ENCODE data around the gene SYNC.
"Not testable (repeated sequence)": the region's sequence is repeated elsewhere in the genome, so short reads cannot be mapped to it uniquely, and the experiment has no call there.

The SYNC gene

GRCh38 chr1:32650248-32650751 lies 52.3 kb downstream of the SYNC start, which contains the start of gene ZBTB8OS:
TSS of gene ZBTB8OS (minus strand) at chr1:32650550. CDS start at chr1:32650529, 21 bp downstream.
- Mint-ChIP-seq H3K4me3 (peak within 1 kb of the TSS; percentile 99), H3K9me3 (ENCODE audit: low read depth) (no peaks in the 10 kb centered on the region), H3K27ac (peak within 1 kb of the TSS; percentile 100), H3K4me1 (ENCODE audit: low read depth) (peaks cover 47% of the 10 kb centered on the region), H3K27me3 (no peaks in the 10 kb centered on the region), H3K36me3 (peaks cover 10% of the 10 kb centered on the region)

- no peaks in the 10 kb centered on the region for H3K27me3 Mint-ChIP-seq
- peaks cover 3% of the 10 kb centered on the region for H3K36me3 Mint-ChIP-seq
- H3K4me3 Mint-ChIP-seq, result peak overlapping the region; percentile 99
- peaks cover 31% of the 10 kb centered on the region for H3K4me1 Mint-ChIP-seq (ENCODE audit: low read depth)
- H3K27ac Mint-ChIP-seq, result peak overlapping the region; percentile 79
- H3K9me3 Mint-ChIP-seq (ENCODE audit: low read depth), result no peaks in the 10 kb centered on the region
These were observed 55.0 kb downstream of the SYNC start for GRCh38 chr1:32647308-32648134.

- Mint-ChIP-seq H3K4me3 (no peak overlapping the region), H3K9me3 (ENCODE audit: low read depth) (no peaks in the 10 kb centered on the region), H3K36me3 (no peaks in the 10 kb centered on the region), H3K27me3 (no peaks in the 10 kb centered on the region), H3K27ac (no peak overlapping the region), H3K4me1 (ENCODE audit: low read depth) (peaks cover 24% of the 10 kb centered on the region)
These were observed 58.1 kb downstream of the SYNC start for GRCh38 chr1:32644426-32644825.

- H3K27me3 Mint-ChIP-seq; H3K9me3 Mint-ChIP-seq (ENCODE audit: low read depth); H3K27ac Mint-ChIP-seq; H3K4me3 Mint-ChIP-seq; H3K36me3 Mint-ChIP-seq: not testable (repeated sequence)
- peaks cover 12% of the 10 kb centered on the region for H3K4me1 Mint-ChIP-seq (ENCODE audit: low read depth)
These were observed 60.2 kb downstream of the SYNC start for GRCh38 chr1:32642292-32642827.

GRCh38 chr1:32639489-32640075 lies 63.0 kb downstream of the SYNC start:
- Mint-ChIP-seq H3K27ac (no peak overlapping the region), H3K9me3 (ENCODE audit: low read depth) (no peaks in the 10 kb centered on the region), H3K4me1 (ENCODE audit: low read depth) (peaks cover 16% of the 10 kb centered on the region), H3K4me3 (no peak overlapping the region), H3K27me3 (no peaks in the 10 kb centered on the region), H3K36me3 (peaks cover 5% of the 10 kb centered on the region)

GRCh38 chr1:32636914-32637645 lies 65.5 kb downstream of the SYNC start:
- H3K4me3 Mint-ChIP-seq, result no peak overlapping the region
- H3K36me3 Mint-ChIP-seq, result peaks cover 7% of the 10 kb centered on the region
- H3K27ac Mint-ChIP-seq, result peak overlapping the region; percentile 46
- no peaks in the 10 kb centered on the region for H3K27me3 Mint-ChIP-seq
- peaks cover 16% of the 10 kb centered on the region for H3K4me1 Mint-ChIP-seq (ENCODE audit: low read depth)
- no peaks in the 10 kb centered on the region for H3K9me3 Mint-ChIP-seq (ENCODE audit: low read depth)

GRCh38 chr1:32635508-32636277 lies 66.9 kb downstream of the SYNC start:
- Mint-ChIP-seq H3K9me3 (ENCODE audit: low read depth) (no peaks in the 10 kb centered on the region), H3K27ac (no peak overlapping the region), H3K27me3 (no peaks in the 10 kb centered on the region), H3K4me3 (no peak overlapping the region), H3K36me3 (peaks cover 7% of the 10 kb centered on the region), H3K4me1 (ENCODE audit: low read depth) (peaks cover 16% of the 10 kb centered on the region)

GRCh38 chr1:32632829-32633228 lies 69.7 kb downstream of the SYNC start:
- Mint-ChIP-seq H3K36me3 (peaks cover 7% of the 10 kb centered on the region), H3K27me3 (no peaks in the 10 kb centered on the region), H3K4me3 (no peak overlapping the region), H3K27ac (peak overlapping the region; percentile 50), H3K4me1 (ENCODE audit: low read depth) (peaks cover 16% of the 10 kb centered on the region), H3K9me3 (ENCODE audit: low read depth) (no peaks in the 10 kb centered on the region)

GRCh38 chr1:32630173-32630572 lies 72.4 kb downstream of the SYNC start:
- not testable (repeated sequence) for H3K9me3 Mint-ChIP-seq (ENCODE audit: low read depth); H3K27ac Mint-ChIP-seq; H3K4me3 Mint-ChIP-seq; H3K27me3 Mint-ChIP-seq
- Mint-ChIP-seq H3K4me1 (ENCODE audit: low read depth) (peaks cover 16% of the 10 kb centered on the region), H3K36me3 (peaks cover 11% of the 10 kb centered on the region)
